HepG2 (cell line): ENCODE measurements around the gene IL1RAP. TPM values are rescaled to one million over a fixed set of nuclear protein-coding genes. Genes with fewer than 3 reads are reported as not detected.

ENCODE experiments used
- BHLHE40 ChIP-seq: IDR thresholded peaks from 2 replicates; pipeline ENCODE4 v1.6.1; 2011; ENCODE audit warnings: low read length, improper control_type of control experiment
- HDAC1 ChIP-seq: sonication (generic); formaldehyde crosslinking; IDR thresholded peaks from 2 replicates; pipeline ENCODE4 v1.5.1; 2020; ENCODE audit warnings: mild to moderate bottlenecking, missing genetic modification reagents
- HNRNPL ChIP-seq: fragments of 200-400 bp; formaldehyde crosslinking; IDR thresholded peaks from 2 replicates; pipeline ENCODE4 v1.6.1; 2017; ENCODE audit warnings: mild to moderate bottlenecking, low read depth, low read length
- IRX3 ChIP-seq: sonication (generic); formaldehyde crosslinking; IDR thresholded peaks from 2 replicates; pipeline ENCODE4 v1.8.1; 2023; ENCODE audit warnings: mild to moderate bottlenecking, low read depth, missing genetic modification reagents, borderline replicate concordance
- JDP2 ChIP-seq: sonication (generic); formaldehyde crosslinking; IDR thresholded peaks from 2 replicates; pipeline ENCODE4 v1.8.1; 2022; ENCODE audit warnings: missing genetic modification reagents, borderline replicate concordance
- KLF13 ChIP-seq: sonication (generic); formaldehyde crosslinking; IDR thresholded peaks from 2 replicates; pipeline ENCODE4 v1.4.0; 2020; ENCODE audit warnings: mild to moderate bottlenecking, missing genetic modification reagents
- NFE2L2 ChIP-seq: fragments of 150-350 bp; IDR thresholded peaks from 2 replicates; pipeline ENCODE4 v1.6.1; 2014; ENCODE audit warnings: low read length
- NFYB ChIP-seq: sonication (generic); formaldehyde crosslinking; IDR thresholded peaks from 2 replicates; pipeline ENCODE4 v1.4.0; 2020; ENCODE audit warnings: missing genetic modification reagents
- THYN1 ChIP-seq: sonication (generic); formaldehyde crosslinking; IDR thresholded peaks from 2 replicates; pipeline ENCODE4 v1.8.1; 2023; ENCODE audit warnings: low read depth, mild to moderate bottlenecking, moderate library complexity, missing genetic modification reagents, borderline replicate concordance
- TP53 ChIP-seq: sonication (generic); formaldehyde crosslinking; conservative IDR thresholded peaks from 2 replicates; pipeline ENCODE4 v1.4.0; 2020; ENCODE audit warnings: missing genetic modification reagents
- ZBTB42 ChIP-seq: sonication (generic); formaldehyde crosslinking; IDR thresholded peaks from 2 replicates; pipeline ENCODE4 v1.5.0; 2020; ENCODE audit warnings: mild to moderate bottlenecking, missing genetic modification reagents
- ZBTB8A ChIP-seq: sonication (generic); formaldehyde crosslinking; IDR thresholded peaks from 2 replicates; pipeline ENCODE4 v1.4.0; 2020; ENCODE audit warnings: mild to moderate bottlenecking, low read depth, missing genetic modification reagents, borderline replicate concordance
- ZKSCAN5 ChIP-seq: sonication (generic); formaldehyde crosslinking; IDR thresholded peaks from 2 replicates; pipeline ENCODE4 v1.5.1; 2020; ENCODE audit warnings: mild to moderate bottlenecking, missing genetic modification reagents
- ZNF556 ChIP-seq: sonication (generic); formaldehyde crosslinking; IDR thresholded peaks from 2 replicates; pipeline ENCODE4 v1.4.0; 2020; ENCODE audit warnings: mild to moderate bottlenecking, missing genetic modification reagents, borderline replicate concordance
- ZNF562 ChIP-seq: sonication (generic); formaldehyde crosslinking; IDR thresholded peaks from 2 replicates; pipeline ENCODE4 v1.8.0; 2022; ENCODE audit warnings: missing genetic modification reagents, borderline replicate concordance
- ZNF790 ChIP-seq: sonication (generic); formaldehyde crosslinking; IDR thresholded peaks from 2 replicates; pipeline ENCODE4 v1.8.0; 2022; ENCODE audit warnings: missing genetic modification reagents, mild to moderate bottlenecking, borderline replicate concordance
- ZSCAN9 ChIP-seq: IDR thresholded peaks from 2 replicates; pipeline ENCODE4 v1.6.1; 2016; ENCODE audit warnings: borderline replicate concordance
- polyA plus RNA-seq, 8 experiments: library from polyadenylated mRNA; depleted of rRNA in 3 of 8; stranded (reverse) in 7 of 8; unstranded in 1 of 8; fragments of >200 nt; fragmentation: Illumina TruSeq in 4 of 8; extraction: Trizol in 4 of 8; gene quantifications; 2 replicates each; pipeline versions ENCODE4 v1.2.1 to v1.2.3, GENCODE V29; 2011 to 2016; ENCODE audit warnings: low read depth in 4 of 8, missing spikeins in 1 of 8, mixed read lengths in 1 of 8; ENCODE audit not compliant: insufficient read depth in 1 of 8
- total RNA-seq, 5 experiments: library from RNA; depleted of rRNA; stranded (reverse); fragments of >200 nt; fragmentation: Illumina TruSeq; extraction: Trizol; gene quantifications; 2 replicates each; pipeline ENCODE4 v1.2.3, GENCODE V29; 2016; ENCODE audit warnings: low read depth in 1 of 5
- TF ChIP-seq, protein P1 (sequence below): sonication (generic); formaldehyde crosslinking; IDR thresholded peaks from 2 replicates; pipeline ENCODE4 v1.4.0; 2020; ENCODE audit warnings: missing genetic modification reagents, mild to moderate bottlenecking, borderline replicate concordance
- TF ChIP-seq, protein P2 (sequence below): sonication (generic); formaldehyde crosslinking; IDR thresholded peaks from 2 replicates; pipeline ENCODE4 v1.4.0; 2020; ENCODE audit warnings: mild to moderate bottlenecking, missing genetic modification reagents
- TF ChIP-seq, protein P3 (sequence below): sonication (generic); formaldehyde crosslinking; IDR thresholded peaks from 2 replicates; pipeline ENCODE4 v1.4.0; 2020; ENCODE audit warnings: missing genetic modification reagents; ENCODE audit errors: not compliant biosample characterization
- TF ChIP-seq, protein P4 (sequence below): sonication (generic); formaldehyde crosslinking; IDR thresholded peaks from 2 replicates; pipeline ENCODE4 v1.5.0; 2020; ENCODE audit warnings: mild to moderate bottlenecking, missing genetic modification reagents, borderline replicate concordance
- TF ChIP-seq, protein P5 (sequence below): sonication (generic); formaldehyde crosslinking; IDR thresholded peaks from 2 replicates; pipeline ENCODE4 v1.4.0; 2020; ENCODE audit warnings: missing genetic modification reagents

IL1RAP gene
- total and polyA plus RNA-seq, 2 of the 13 experiments (the other 11 are each of a cell fraction or from before 2014, with no cell fraction given): 18.3 to 54.9 TPM

DNA sequence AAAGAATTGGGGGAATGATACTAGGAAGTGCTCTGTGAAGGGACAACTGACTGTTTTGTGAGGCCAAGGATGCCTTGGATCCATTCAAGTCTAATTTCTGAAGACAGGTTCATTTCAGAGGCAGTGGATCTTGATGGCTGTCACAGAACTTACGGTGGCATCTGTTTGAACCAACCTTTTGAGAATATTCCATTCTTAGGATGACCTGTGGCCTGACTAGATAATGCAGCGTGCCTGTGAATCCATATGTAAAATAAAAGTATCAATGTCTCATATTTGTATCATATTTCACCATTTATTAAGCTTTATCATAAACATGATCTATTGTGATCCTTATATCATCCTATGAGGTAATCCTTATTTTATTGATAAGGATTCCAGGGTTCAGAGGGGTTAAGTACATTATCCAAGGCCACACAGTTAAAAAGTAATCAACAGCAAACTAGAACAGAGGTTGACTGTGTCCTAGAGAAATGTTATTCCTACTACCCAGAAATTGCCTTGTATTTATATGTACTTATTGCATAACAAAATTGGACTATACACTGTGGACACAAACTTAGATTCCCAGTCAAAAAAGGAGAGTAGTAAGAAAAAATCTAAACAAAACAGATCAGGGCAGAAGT, 34.3 kb downstream of the IL1RAP start (continued):
- TF ChIP-seq, protein P1, sequence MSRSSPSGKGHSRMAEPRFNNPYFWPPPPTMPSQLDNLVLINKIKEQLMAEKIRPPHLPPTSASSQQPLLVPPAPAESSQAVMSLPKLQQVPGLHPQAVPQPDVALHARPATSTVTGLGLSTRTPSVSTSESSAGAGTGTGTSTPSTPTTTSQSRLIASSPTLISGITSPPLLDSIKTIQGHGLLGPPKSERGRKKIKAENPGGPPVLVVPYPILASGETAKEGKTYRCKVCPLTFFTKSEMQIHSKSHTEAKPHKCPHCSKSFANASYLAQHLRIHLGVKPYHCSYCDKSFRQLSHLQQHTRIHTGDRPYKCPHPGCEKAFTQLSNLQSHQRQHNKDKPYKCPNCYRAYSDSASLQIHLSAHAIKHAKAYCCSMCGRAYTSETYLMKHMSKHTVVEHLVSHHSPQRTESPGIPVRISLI (CRISPR knock-in tag): peak; percentile 62; the same call in 1 of the 2 replicates
- TF ChIP-seq TP53 (CRISPR knock-in tag) (no peak), NFE2L2 (no peak), IRX3 (CRISPR knock-in tag) (no peak), HDAC1 (peak; percentile 72), ZNF790 (CRISPR knock-in tag) (no peak), ZBTB42 (CRISPR knock-in tag) (no peak), HNRNPL (no peak), KLF13 (no peak), THYN1 (CRISPR knock-in tag) (no peak), BHLHE40 (no peak), JDP2 (CRISPR knock-in tag) (no peak), ZBTB8A (CRISPR knock-in tag) (no peak), ZSCAN9 (peak; percentile 88), ZNF562 (CRISPR knock-in tag) (no peak), NFYB (CRISPR knock-in tag) (no peak), ZNF556 (no peak), ZKSCAN5 (CRISPR knock-in tag) (no peak)
- TF ChIP-seq, protein P2, sequence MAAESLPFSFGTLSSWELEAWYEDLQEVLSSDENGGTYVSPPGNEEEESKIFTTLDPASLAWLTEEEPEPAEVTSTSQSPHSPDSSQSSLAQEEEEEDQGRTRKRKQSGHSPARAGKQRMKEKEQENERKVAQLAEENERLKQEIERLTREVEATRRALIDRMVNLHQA (CRISPR knock-in tag): no peak; the same call in 1 of the 2 replicates
- TF ChIP-seq, protein P3, sequence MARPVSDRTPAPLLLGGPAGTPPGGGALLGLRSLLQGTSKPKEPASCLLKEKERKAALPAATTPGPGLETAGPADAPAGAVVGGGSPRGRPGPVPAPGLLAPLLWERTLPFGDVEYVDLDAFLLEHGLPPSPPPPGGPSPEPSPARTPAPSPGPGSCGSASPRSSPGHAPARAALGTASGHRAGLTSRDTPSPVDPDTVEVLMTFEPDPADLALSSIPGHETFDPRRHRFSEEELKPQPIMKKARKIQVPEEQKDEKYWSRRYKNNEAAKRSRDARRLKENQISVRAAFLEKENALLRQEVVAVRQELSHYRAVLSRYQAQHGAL (CRISPR knock-in tag): no peak
- TF ChIP-seq, protein P4, sequence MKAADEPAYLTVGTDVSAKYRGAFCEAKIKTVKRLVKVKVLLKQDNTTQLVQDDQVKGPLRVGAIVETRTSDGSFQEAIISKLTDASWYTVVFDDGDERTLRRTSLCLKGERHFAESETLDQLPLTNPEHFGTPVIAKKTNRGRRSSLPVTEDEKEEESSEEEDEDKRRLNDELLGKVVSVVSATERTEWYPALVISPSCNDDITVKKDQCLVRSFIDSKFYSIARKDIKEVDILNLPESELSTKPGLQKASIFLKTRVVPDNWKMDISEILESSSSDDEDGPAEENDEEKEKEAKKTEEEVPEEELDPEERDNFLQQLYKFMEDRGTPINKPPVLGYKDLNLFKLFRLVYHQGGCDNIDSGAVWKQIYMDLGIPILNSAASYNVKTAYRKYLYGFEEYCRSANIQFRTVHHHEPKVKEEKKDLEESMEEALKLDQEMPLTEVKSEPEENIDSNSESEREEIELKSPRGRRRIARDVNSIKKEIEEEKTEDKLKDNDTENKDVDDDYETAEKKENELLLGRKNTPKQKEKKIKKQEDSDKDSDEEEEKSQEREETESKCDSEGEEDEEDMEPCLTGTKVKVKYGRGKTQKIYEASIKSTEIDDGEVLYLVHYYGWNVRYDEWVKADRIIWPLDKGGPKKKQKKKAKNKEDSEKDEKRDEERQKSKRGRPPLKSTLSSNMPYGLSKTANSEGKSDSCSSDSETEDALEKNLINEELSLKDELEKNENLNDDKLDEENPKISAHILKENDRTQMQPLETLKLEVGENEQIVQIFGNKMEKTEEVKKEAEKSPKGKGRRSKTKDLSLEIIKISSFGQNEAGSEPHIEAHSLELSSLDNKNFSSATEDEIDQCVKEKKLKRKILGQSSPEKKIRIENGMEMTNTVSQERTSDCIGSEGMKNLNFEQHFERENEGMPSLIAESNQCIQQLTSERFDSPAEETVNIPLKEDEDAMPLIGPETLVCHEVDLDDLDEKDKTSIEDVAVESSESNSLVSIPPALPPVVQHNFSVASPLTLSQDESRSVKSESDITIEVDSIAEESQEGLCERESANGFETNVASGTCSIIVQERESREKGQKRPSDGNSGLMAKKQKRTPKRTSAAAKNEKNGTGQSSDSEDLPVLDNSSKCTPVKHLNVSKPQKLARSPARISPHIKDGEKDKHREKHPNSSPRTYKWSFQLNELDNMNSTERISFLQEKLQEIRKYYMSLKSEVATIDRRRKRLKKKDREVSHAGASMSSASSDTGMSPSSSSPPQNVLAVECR (CRISPR knock-in tag): no peak
- TF ChIP-seq, protein P5, sequence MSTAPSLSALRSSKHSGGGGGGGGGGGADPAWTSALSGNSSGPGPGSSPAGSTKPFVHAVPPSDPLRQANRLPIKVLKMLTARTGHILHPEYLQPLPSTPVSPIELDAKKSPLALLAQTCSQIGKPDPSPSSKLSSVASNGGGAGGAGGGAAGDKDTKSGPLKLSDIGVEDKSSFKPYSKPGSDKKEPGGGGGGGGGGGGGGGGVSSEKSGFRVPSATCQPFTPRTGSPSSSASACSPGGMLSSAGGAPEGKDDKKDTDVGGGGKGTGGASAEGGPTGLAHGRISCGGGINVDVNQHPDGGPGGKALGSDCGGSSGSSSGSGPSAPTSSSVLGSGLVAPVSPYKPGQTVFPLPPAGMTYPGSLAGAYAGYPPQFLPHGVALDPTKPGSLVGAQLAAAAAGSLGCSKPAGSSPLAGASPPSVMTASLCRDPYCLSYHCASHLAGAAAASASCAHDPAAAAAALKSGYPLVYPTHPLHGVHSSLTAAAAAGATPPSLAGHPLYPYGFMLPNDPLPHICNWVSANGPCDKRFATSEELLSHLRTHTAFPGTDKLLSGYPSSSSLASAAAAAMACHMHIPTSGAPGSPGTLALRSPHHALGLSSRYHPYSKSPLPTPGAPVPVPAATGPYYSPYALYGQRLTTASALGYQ (CRISPR knock-in tag): peak; percentile 93
